Esophagus muscularis mucosa (tissue), 4 donors: ENCODE results near the gene XXYLT1. TPM values are rescaled to one million over a fixed set of nuclear protein-coding genes. Genes with fewer than 3 reads are reported as not detected.
"Not testable (repeated sequence)": the region's sequence is repeated elsewhere in the genome, so short reads cannot be mapped to it uniquely, and the experiment has no call there.

ENCODE experiments used
- DNase-seq: peaks from one replicate; pipeline ENCODE4 v3.0.0-alpha.2; 2017; ENCODE audit errors: extremely low spot score
- H3K27ac ChIP-seq, 4 donors: fragments of 200-600 bp; sonication (generic); replicated peaks in 1 of 4; 1 replicate in 3 of 4; 2 replicates in 1 of 4; pipeline ENCODE4 v1.5.1; 2016 to 2019; ENCODE audit warnings: mild to moderate bottlenecking in 1 of 4
- H3K27me3 ChIP-seq, 4 donors: fragments of 200-600 bp; sonication (generic); one replicate each; pipeline versions ENCODE4 v1.5.1 to v1.6.0; 2016 to 2019
- H3K36me3 ChIP-seq, 4 donors: fragments of 200-600 bp; sonication (generic); one replicate each; pipeline ENCODE4 v1.5.1; 2016 to 2019
- H3K4me1 ChIP-seq, 4 donors: fragments of 200-600 bp; sonication (generic); one replicate each; pipeline ENCODE4 v1.5.1; 2016 to 2019
- H3K4me3 ChIP-seq, 4 donors: fragments of 200-600 bp; sonication (generic); 1 replicate in 2 of 4; 2 replicates in 2 of 4; pipeline ENCODE4 v1.5.1; 2016 to 2019; ENCODE audit warnings: mild to moderate bottlenecking in 4 of 4, moderate library complexity in 1 of 4
- H3K9me3 ChIP-seq, 4 donors: fragments of 200-600 bp; sonication (generic); 1 replicate in 3 of 4; 2 replicates in 1 of 4; pipeline ENCODE4 v1.5.1; 2016 to 2019
- CTCF ChIP-seq, 3 experiments: fragments of 200-600 bp in 2 of 3; fragments of 450-650 bp in 1 of 3; sonication (generic) in 2 of 3; IDR thresholded peaks; one replicate each; pipeline ENCODE4 v1.5.1; 2017 to 2019; ENCODE audit warnings: antibody characterized with exemption in 3 of 3, mild to moderate bottlenecking in 2 of 3, moderate library complexity in 1 of 3
- EP300 ChIP-seq: sonication (generic); formaldehyde crosslinking; IDR thresholded peaks from one replicate; pipeline ENCODE4 v1.6.1; 2017; ENCODE audit warnings: antibody characterized with exemption
- POLR2A ChIP-seq: fragments of 450-650 bp; IDR thresholded peaks from one replicate; pipeline ENCODE4 v1.6.1; 2017; ENCODE audit warnings: antibody characterized with exemption, moderate library complexity, mild to moderate bottlenecking, low read depth
- POLR2AphosphoS5 ChIP-seq, 2 donors: sonication (generic); formaldehyde crosslinking; IDR thresholded peaks; one replicate each; pipeline ENCODE4 v1.6.1; 2017; ENCODE audit warnings: antibody characterized with exemption in 2 of 2
- WGBS: methylation state at CpG from one replicate; pipeline ENCODE4 v1.1.5; 2018; 5-methylcytosine and 5-hydroxymethylcytosine counted together
- intact Hi-C: fragments of 100-400 bp; cut with DNase I; formaldehyde crosslinking; loops from one replicate; pipeline ENCODE4 v1.15.1; 2023
- total RNA-seq, 4 donors: library from RNA; depleted of rRNA; stranded (reverse); fragments of >200 nt; gene quantifications; one replicate each; pipeline versions ENCODE4 v1.1.0 to v1.2.1, GENCODE V29; 2016

Gene XXYLT1
- total RNA-seq, 4 donors from 2014 or later: 8.8 to 18.5 (median 13.9) TPM

- no peak overlapping the region for H3K4me3 ChIP-seq
- no peak for DNase-seq
- no peak overlapping the region for H3K27ac ChIP-seq
- TF ChIP-seq POLR2A: no peak
- no peak for TF ChIP-seq POLR2AphosphoS5 (IDR thresholded peaks at IDR 0.05)
- no peak for TF ChIP-seq CTCF (IDR thresholded peaks at IDR 0.05)
- TF ChIP-seq EP300: no peak
- intact Hi-C loops: no loop called here
- peaks cover 0 to 10% (median 0%) of the 10 kb centered on the region in 4 donors for H3K27me3 ChIP-seq
- H3K4me1 ChIP-seq: no peaks in the 10 kb centered on the region
- no peaks in the 10 kb centered on the region for H3K36me3 ChIP-seq
- H3K9me3 ChIP-seq: peaks cover 0 to 3% (median 0%) of the 10 kb centered on the region in 4 donors
- 92% methylated on average over 11 of the region's 11 CpGs for WGBS
Measured at GRCh38 chr3:195040094-195040493, 230.9 kb downstream of the XXYLT1 start.

- no peak overlapping the region for H3K27ac ChIP-seq
- peaks cover 0 to 10% (median 0%) of the 10 kb centered on the region in 4 donors for H3K27me3 ChIP-seq
- TF ChIP-seq EP300 (no peak), POLR2A (no peak), POLR2AphosphoS5 (IDR thresholded peaks at IDR 0.05) (no peak), CTCF (IDR thresholded peaks at IDR 0.05) (no peak)
- no peaks in the 10 kb centered on the region for H3K36me3 ChIP-seq
- intact Hi-C loops: no loop called here
- WGBS: 78% methylated on average over 7 of the region's 7 CpGs
- no peak for DNase-seq
- H3K4me3 ChIP-seq: no peak overlapping the region
- no peaks in the 10 kb centered on the region for H3K4me1 ChIP-seq
- H3K9me3 ChIP-seq: peaks cover 0 to 3% (median 0%) of the 10 kb centered on the region in 4 donors
Measured at GRCh38 chr3:195039180-195039843, 231.6 kb downstream of the XXYLT1 start.

- peaks cover 0 to 10% (median 0%) of the 10 kb centered on the region in 4 donors for H3K27me3 ChIP-seq
- TF ChIP-seq POLR2A (no peak), CTCF (IDR thresholded peaks at IDR 0.05) (no peak), EP300 (no peak), POLR2AphosphoS5 (IDR thresholded peaks at IDR 0.05) (no peak)
- no peak for DNase-seq
- no peak overlapping the region for H3K27ac ChIP-seq
- no peaks in the 10 kb centered on the region for H3K36me3 ChIP-seq
- peaks cover 0 to 3% (median 0%) of the 10 kb centered on the region in 4 donors for H3K9me3 ChIP-seq
- no peaks in the 10 kb centered on the region for H3K4me1 ChIP-seq
- no peak overlapping the region for H3K4me3 ChIP-seq
- intact Hi-C loops: no loop called here
- WGBS: 81% methylated on average over 5 of the region's 5 CpGs
Measured at GRCh38 chr3:195038161-195038560, 232.8 kb downstream of the XXYLT1 start.

GRCh38 chr3:195037586-195037985, 233.4 kb downstream of the XXYLT1 start:
- H3K4me3 ChIP-seq, H3K27me3 ChIP-seq, H3K4me1 ChIP-seq, H3K27ac ChIP-seq, H3K9me3 ChIP-seq, H3K36me3 ChIP-seq, DNase-seq, intact Hi-C loops: not testable (repeated sequence)
- 95% methylated on average over 3 of the region's 3 CpGs for WGBS

GRCh38 chr3:195036974-195037373, 234.0 kb downstream of the XXYLT1 start:
- Histone ChIP-seq H3K27ac (no peak overlapping the region), H3K27me3 (peaks cover 0 to 10% (median 0%) of the 10 kb centered on the region in 4 donors), H3K4me3 (no peak overlapping the region), H3K36me3 (no peaks in the 10 kb centered on the region), H3K4me1 (peaks cover 0 to 3% (median under 1%) of the 10 kb centered on the region in 4 donors), H3K9me3 (peaks cover 0 to 3% (median 0%) of the 10 kb centered on the region in 4 donors)
- TF ChIP-seq POLR2AphosphoS5 (IDR thresholded peaks at IDR 0.05) (no peak), EP300 (no peak), POLR2A (no peak), CTCF (IDR thresholded peaks at IDR 0.05) (no peak)
- WGBS: 83% methylated on average over 5 of the region's 5 CpGs
- intact Hi-C loops: no loop called here
- no peak for DNase-seq
